ENCODE results near the gene TUBGCP2.

The TUBGCP2 gene

GRCh38 chr10:133302230-133302629 lies 6.4 kb downstream of the TUBGCP2 start:
- DNase-seq (ENCODE audit: low spot score): no peak

GRCh38 chr10:133299738-133300137 lies 8.9 kb downstream of the TUBGCP2 start:
- DNase-seq (ENCODE audit: low spot score): no peak

GRCh38 chr10:133299224-133299623 lies 9.4 kb downstream of the TUBGCP2 start:
- no peak for DNase-seq (ENCODE audit: low spot score)

- DNase-seq (ENCODE audit: low spot score): no peak
Measured at GRCh38 chr10:133298466-133298865, 10.2 kb downstream of the TUBGCP2 start.

- DNase-seq (ENCODE audit: low spot score): no peak
Measured at GRCh38 chr10:133297504-133297903, 11.2 kb downstream of the TUBGCP2 start.

- no peak for DNase-seq (ENCODE audit: low spot score)
Measured at GRCh38 chr10:133295426-133296320, 13.0 kb downstream of the TUBGCP2 start.

- no peak for DNase-seq (ENCODE audit: low spot score)
Measured at GRCh38 chr10:133294189-133294588, 14.5 kb downstream of the TUBGCP2 start.

- DNase-seq (ENCODE audit: low spot score): no peak
Measured at GRCh38 chr10:133293810-133294119, 14.9 kb downstream of the TUBGCP2 start.

GRCh38 chr10:133292919-133293809 lies 15.5 kb downstream of the TUBGCP2 start:
- no peak for DNase-seq (ENCODE audit: low spot score)

- no peak for DNase-seq (ENCODE audit: low spot score)
Measured at GRCh38 chr10:133289761-133290160, 18.9 kb downstream of the TUBGCP2 start.

GRCh38 chr10:133287832-133288500 lies 20.7 kb downstream of the TUBGCP2 start:
- no peak for DNase-seq (ENCODE audit: low spot score)

GRCh38 chr10:133286366-133286765 lies 22.3 kb downstream of the TUBGCP2 start:
- no peak for DNase-seq (ENCODE audit: low spot score)

- DNase-seq (ENCODE audit: low spot score): no peak
Measured at GRCh38 chr10:133285217-133285616, 23.5 kb downstream of the TUBGCP2 start.

- no peak for DNase-seq (ENCODE audit: low spot score)
Measured at GRCh38 chr10:133283931-133284330, 24.7 kb downstream of the TUBGCP2 start.

GRCh38 chr10:133282846-133283390 lies 25.8 kb downstream of the TUBGCP2 start:
- DNase-seq (ENCODE audit: low spot score): no peak

- no peak for DNase-seq (ENCODE audit: low spot score)
Measured at GRCh38 chr10:133281628-133282372, 26.9 kb downstream of the TUBGCP2 start.

GRCh38 chr10:133281084-133281483 lies 27.6 kb downstream of the TUBGCP2 start:
- no peak for DNase-seq (ENCODE audit: low spot score)

GRCh38 chr10:133280391-133281059 lies 28.1 kb downstream of the TUBGCP2 start:
- DNase-seq (ENCODE audit: low spot score): no peak

- no peak for DNase-seq (ENCODE audit: low spot score)
Measured at GRCh38 chr10:133279326-133280226, 29.1 kb downstream of the TUBGCP2 start.

Measured in COLO829 (cell line).